ENCODE data around the gene TMEM243.

Gene TMEM243

DNA sequence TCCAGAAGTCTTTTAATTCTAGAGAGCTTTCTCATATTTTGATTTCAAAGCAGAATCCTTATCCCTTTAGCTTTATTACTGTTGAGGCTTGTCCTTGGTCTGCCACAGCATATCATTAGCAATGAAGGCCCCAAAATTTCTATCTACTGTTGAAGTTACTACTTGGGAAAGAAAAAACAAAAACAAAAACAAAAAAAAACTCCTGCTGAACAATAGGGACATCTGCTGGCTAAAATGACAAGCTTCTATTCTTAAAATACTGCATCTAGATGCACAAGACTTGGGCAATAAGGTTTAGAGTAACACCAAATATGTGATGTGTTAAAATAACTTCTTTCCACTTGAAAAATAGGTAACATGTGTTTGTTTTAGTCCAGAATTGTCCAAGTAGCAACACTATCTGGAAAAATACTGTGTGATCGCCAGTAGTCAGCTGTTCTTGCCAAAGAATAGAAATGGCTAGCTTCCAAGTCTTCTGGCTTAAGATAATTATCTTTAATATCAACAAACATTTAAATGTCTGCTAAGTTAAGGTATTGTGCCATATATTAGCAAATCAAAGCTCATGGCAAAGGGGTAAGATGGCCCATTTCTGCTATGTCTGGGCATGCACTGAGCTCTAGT is 71.1 kb downstream of the TMEM243 start:
- TF ChIP-seq, protein P1, sequence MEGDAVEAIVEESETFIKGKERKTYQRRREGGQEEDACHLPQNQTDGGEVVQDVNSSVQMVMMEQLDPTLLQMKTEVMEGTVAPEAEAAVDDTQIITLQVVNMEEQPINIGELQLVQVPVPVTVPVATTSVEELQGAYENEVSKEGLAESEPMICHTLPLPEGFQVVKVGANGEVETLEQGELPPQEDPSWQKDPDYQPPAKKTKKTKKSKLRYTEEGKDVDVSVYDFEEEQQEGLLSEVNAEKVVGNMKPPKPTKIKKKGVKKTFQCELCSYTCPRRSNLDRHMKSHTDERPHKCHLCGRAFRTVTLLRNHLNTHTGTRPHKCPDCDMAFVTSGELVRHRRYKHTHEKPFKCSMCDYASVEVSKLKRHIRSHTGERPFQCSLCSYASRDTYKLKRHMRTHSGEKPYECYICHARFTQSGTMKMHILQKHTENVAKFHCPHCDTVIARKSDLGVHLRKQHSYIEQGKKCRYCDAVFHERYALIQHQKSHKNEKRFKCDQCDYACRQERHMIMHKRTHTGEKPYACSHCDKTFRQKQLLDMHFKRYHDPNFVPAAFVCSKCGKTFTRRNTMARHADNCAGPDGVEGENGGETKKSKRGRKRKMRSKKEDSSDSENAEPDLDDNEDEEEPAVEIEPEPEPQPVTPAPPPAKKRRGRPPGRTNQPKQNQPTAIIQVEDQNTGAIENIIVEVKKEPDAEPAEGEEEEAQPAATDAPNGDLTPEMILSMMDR (IDR thresholded peaks at IDR 0.05; ENCODE audit: insufficient read depth, low read length, poor library complexity, severe bottlenecking): peak; percentile 64
- H3K36me3 ChIP-seq (ENCODE audit: control insufficient read depth, insufficient read depth, low read length): no peaks in the 10 kb centered on the region
- H3K27me3 ChIP-seq (replicated peaks; ENCODE audit: control insufficient read depth, insufficient read depth, low read length): no peaks in the 10 kb centered on the region
- H3K4me3 ChIP-seq (replicated peaks; ENCODE audit: low read depth, low read length): no peak overlapping the region
- DNase-seq (ENCODE audit: extremely low read depth, insufficient read length): no peak

DNA sequence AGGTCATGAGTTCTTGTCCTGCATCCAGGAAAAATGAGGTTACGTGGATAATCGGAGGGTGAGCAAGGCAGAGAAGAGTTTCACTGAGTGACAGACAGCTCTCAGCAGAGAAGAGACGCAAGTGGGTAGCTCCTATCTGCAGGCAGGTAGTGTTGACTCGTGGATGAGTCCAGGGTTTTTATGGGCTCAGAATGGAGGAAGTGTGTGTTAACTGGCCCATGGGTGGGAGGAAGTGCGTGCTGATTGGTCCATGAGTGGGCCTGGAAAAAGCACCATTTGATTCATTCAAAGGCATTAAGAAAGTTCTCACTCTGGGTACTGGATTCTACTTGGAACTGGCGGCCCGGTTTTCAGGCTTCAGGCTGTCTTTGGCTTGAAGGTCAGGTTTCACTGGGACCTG is 72.0 kb downstream of the TMEM243 start:
- TF ChIP-seq, protein P1 (IDR thresholded peaks at IDR 0.05; ENCODE audit: insufficient read depth, low read length, poor library complexity, severe bottlenecking): no peak
- Histone ChIP-seq H3K36me3 (ENCODE audit: control insufficient read depth, insufficient read depth, low read length) (no peaks in the 10 kb centered on the region), H3K27me3 (replicated peaks; ENCODE audit: control insufficient read depth, insufficient read depth, low read length) (no peaks in the 10 kb centered on the region), H3K4me3 (replicated peaks; ENCODE audit: low read depth, low read length) (no peak overlapping the region)
- DNase-seq (ENCODE audit: extremely low read depth, insufficient read length): no peak

DNA sequence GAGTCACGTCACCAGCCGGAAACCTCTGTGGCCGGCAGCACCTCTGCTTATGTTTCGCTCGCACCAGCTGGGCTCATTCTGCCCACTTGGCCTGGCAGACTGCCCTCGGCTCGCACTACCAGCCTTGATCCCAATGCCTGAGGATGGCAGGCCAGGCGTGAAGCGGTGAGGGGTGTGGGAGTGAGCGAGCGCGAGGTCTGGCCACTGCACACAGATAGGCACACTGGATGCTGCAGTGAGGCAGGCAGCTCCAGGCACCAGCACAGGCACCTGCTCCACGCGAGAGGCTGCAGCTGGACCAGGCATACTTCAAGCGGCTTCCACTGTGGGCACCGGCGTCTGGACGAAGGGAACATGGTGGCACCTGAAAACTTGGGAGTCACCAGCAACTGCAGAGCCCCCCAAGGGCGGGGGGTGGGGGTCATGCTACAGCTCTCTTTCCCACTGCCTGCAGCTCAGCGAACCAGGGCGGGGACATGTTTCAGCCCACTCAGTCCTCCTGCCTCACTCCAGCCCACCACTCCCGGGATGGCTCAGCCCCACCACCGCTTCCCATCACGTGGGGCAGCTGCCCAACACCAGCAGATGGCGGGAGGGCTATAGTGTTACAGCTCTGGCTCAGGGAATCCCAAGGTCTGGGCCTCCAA is 72.7 kb downstream of the TMEM243 start:
- Histone ChIP-seq H3K36me3 (ENCODE audit: control insufficient read depth, insufficient read depth, low read length) (no peaks in the 10 kb centered on the region), H3K4me3 (replicated peaks; ENCODE audit: low read depth, low read length) (no peak overlapping the region), H3K27me3 (replicated peaks; ENCODE audit: control insufficient read depth, insufficient read depth, low read length) (no peaks in the 10 kb centered on the region)
- TF ChIP-seq, protein P1 (IDR thresholded peaks at IDR 0.05; ENCODE audit: insufficient read depth, low read length, poor library complexity, severe bottlenecking): no peak
- no peak for DNase-seq (ENCODE audit: extremely low read depth, insufficient read length)

Measured in GM06990 (cell line).